Measurements from ENCODE around the gene RNF6.
"Not testable (repeated sequence)": the region's sequence is repeated elsewhere in the genome, so short reads cannot be mapped to it uniquely, and the experiment has no call there.

The RNF6 gene

GRCh38 chr13:26221721-26222519 is at the start of gene RNF6:
Gene RNF6, minus strand, starts transcription at chr13:26222314. Its CDS starts 2,665 bp downstream, at chr13:26219649.
- DNase-seq (ENCODE audit: low spot score) = peak; percentile 99

GRCh38 chr13:26270707-26271106 is 48.6 kb upstream of the RNF6 start:
- DNase-seq (ENCODE audit: low spot score) = no peak

- no peak for DNase-seq (ENCODE audit: low spot score)
These were observed 44.2 kb upstream of the RNF6 start for GRCh38 chr13:26266311-26266710.

GRCh38 chr13:26262156-26262555 is 40.0 kb upstream of the RNF6 start:
- no peak for DNase-seq (ENCODE audit: low spot score)

- no peak for DNase-seq (ENCODE audit: low spot score)
These were observed 37.5 kb upstream of the RNF6 start for GRCh38 chr13:26259634-26260033.

- DNase-seq (ENCODE audit: low spot score) = no peak
These were observed 34.9 kb upstream of the RNF6 start for GRCh38 chr13:26257049-26257448.

- DNase-seq (ENCODE audit: low spot score) = peak; percentile 70
These were observed 33.7 kb upstream of the RNF6 start for GRCh38 chr13:26255691-26256277.

GRCh38 chr13:26255115-26255514 is 33.0 kb upstream of the RNF6 start:
- DNase-seq (ENCODE audit: low spot score) = peak; percentile 16

GRCh38 chr13:26254583-26255111 is 32.5 kb upstream of the RNF6 start:
- DNase-seq (ENCODE audit: low spot score) = peak; percentile 54

GRCh38 chr13:26253787-26254582 is 31.9 kb upstream of the RNF6 start, which contains the start of gene CDK8:
Gene CDK8, plus strand, starts transcription at chr13:26254129. Its CDS starts 513 bp downstream, at chr13:26254642.
- DNase-seq (ENCODE audit: low spot score) = peak; percentile 92

GRCh38 chr13:26253262-26253786 is 31.2 kb upstream of the RNF6 start:
- DNase-seq (ENCODE audit: low spot score) = no peak

GRCh38 chr13:26252006-26252405 is 29.9 kb upstream of the RNF6 start:
- DNase-seq (ENCODE audit: low spot score) = not testable (repeated sequence)

- DNase-seq (ENCODE audit: low spot score) = no peak
These were observed 27.4 kb upstream of the RNF6 start for GRCh38 chr13:26249551-26249950.

GRCh38 chr13:26247608-26248007 is 25.5 kb upstream of the RNF6 start:
- DNase-seq (ENCODE audit: low spot score) = no peak

- no peak for DNase-seq (ENCODE audit: low spot score)
These were observed 24.9 kb upstream of the RNF6 start for GRCh38 chr13:26247011-26247410.

- no peak for DNase-seq (ENCODE audit: low spot score)
These were observed 24.0 kb upstream of the RNF6 start for GRCh38 chr13:26246154-26246553.

- DNase-seq (ENCODE audit: low spot score) = no peak
These were observed 14.2 kb upstream of the RNF6 start for GRCh38 chr13:26236296-26236695.

GRCh38 chr13:26230703-26231102 is 8.6 kb upstream of the RNF6 start:
- DNase-seq (ENCODE audit: low spot score) = no peak

- DNase-seq (ENCODE audit: low spot score) = no peak
These were observed 7.0 kb upstream of the RNF6 start for GRCh38 chr13:26229080-26229615.

- DNase-seq (ENCODE audit: low spot score) = no peak
These were observed 6.0 kb upstream of the RNF6 start for GRCh38 chr13:26228096-26228495.

- no peak for DNase-seq (ENCODE audit: low spot score)
These were observed 5.3 kb upstream of the RNF6 start for GRCh38 chr13:26227166-26227971.

Measured in RKO (cell line).